SK-N-DZ (cell line): ENCODE data around the gene AQR.

ENCODE experiments used
- DNase-seq: peaks from one replicate; pipeline ENCODE4 v3.0.0-alpha.2; 2015; ENCODE audit warnings: low spot score

The AQR gene

DNA sequence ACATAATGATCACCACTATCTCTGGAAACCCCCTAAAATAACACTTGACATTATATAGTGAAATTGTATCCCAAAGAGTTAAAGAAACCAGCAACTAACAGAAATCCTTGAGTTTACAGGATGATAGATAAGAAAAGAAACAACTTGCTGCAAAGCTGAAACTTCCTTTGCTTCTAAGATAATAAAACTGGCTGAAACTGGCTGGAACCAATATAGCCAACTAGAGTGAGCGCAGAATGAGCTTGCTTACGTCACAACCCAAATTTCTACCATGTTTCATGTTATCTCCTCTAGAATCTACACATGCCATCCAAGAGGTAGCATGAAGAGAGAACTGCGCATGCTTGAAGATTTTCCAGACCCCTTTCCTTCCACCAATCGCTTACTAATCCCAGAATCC is 90.4 kb downstream of the AQR start:
- DNase-seq: no peak

DNA sequence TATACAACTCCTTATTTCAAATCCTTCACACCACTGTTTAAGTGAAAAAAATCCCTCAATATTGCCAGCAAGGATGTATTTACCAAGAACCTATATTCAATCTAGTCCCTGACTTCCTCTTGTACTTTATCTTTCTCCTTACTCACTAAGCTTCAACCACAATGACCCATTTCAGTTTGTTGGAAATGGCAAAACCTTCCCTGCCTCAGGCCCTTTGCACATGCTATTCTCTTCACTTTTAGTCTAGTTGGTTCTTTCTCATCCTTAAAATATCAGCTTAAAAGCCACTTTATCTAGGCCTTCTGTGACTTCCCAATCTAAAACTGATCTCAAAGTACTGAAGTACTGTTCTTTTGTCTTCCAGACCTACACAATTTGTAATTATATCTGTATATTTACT is 92.9 kb downstream of the AQR start:
- no peak for DNase-seq

DNA sequence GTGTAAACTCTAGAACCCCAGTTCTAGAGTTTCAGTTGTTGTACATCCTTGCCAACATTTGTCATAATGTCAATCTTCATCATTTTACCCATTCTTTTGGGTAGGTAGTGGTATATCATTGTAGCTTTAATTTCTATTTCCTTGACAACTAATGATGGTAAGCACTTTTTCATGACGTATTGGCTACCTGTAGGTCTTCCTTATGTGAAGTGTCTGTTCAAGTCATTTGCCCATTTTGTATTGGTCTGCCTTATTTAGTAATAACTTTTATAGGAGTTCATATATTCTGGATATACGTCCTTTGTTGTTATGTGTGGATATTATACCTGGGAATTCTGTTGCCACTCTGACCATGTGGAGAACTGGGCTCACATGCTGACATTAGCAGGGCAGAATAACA is 100.4 kb downstream of the AQR start:
- DNase-seq: no peak

DNA sequence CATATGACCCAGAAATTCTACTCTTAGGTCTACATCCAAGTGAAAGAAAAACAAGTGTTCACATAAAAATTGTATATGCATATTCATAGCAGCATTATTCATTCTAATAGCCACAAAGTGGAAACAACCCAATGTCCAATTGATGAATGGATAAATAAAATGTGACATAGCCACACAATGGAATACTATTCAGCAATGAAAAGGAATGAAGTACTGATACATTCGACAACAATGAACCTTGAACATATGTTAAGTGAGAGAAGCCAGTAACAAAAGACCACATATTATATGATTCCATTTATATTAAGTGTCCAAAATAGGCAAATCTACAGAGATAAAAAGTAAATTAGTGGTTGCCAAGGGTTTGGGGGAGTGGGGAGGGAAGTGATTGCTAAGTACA is 104.0 kb downstream of the AQR start:
- no peak for DNase-seq

DNA sequence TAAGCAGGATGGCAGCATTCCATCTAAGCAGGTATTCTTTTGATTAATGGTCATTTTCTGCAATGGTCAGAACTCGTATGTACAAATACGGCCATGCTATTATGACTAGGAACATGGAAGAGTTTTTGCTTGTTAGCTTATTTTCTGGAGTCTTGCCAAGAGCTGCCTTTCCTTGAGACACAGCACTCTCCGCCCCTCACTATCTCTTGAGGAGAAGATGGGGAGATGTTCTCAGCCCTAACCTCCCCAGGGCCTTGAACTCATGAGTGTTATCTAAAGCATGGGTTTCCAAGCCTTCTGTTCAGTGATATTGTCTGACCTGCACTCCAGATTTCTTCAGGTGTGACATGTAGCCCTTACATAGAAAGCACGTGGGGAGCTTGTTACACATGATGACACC is 108.3 kb downstream of the AQR start:
- no peak for DNase-seq

DNA sequence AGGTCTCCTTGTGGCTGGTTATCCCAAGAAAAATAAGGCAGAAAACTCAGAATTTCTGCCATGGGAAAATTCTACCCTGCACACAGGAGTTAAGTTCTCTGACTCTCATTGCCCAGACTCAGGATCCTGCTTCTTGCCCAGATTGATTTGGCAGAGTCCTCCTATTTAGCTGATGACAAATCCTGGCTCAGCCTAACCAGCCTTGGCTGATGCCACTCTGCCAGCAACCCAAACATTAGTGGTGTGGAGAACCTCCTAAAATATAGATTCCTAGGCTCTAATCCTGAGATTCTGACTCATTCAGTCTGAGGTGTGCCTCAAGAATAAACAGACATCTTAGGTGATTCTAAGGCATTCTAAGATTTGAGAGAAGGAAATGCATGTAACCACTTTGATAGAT is 113.6 kb downstream of the AQR start:
- no peak for DNase-seq

DNA sequence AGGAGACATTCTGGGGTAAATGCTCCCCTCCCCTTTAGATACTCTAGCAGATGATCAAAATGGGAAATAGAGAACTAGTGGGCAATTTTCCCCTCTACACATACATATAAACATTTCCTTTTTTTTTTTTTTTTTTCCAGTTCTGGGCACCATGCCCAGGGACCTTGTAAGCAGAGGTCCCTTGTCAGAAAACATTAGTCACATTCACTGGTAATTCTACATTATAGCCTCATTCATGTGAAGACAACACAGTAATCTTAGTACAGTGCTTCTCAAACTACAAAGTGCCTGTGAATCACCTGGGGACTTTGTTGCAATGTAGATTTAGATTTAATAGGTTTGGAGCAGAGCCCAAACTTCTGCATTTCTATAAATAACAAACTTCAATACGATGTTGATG is 114.1 kb downstream of the AQR start:
- no peak for DNase-seq

GRCh38 chr15:34854232-34854631 is 115.3 kb downstream of the AQR start:
- DNase-seq: no peak

DNA sequence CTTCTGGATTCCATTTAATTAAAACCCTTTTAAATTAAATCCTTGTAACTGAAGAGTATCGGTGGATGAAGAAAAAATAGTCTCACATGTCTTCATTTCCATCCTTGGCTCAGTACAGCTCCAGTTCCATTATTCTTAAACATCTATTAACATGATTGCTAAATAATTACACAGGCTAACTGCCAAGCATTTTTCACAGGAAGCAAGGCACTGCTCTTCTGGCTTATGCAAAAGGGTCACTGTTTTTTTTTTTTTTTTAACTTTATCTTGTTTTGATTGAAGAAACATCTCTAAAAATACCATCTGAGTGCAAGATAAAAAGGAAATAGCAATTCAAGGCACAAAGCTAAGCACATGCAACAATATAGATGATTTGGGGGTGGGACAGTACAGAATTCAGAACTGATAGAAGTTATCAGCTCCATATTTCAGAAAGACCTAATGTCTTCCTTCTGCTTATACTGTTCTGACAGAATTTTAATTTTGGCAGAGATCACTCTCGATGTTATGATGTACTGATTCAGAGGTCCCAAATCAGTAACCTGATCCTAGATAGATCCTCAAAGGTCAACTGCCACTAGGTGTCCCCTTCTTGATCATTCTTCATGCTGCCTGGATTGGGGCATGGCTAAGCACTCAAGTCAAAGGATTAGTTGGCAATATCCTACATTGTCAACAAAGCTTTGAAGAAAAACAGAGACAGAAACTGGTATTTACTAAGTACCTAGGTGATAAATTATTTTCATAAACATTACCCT is 116.4 kb downstream of the AQR start:
- no peak for DNase-seq

DNA sequence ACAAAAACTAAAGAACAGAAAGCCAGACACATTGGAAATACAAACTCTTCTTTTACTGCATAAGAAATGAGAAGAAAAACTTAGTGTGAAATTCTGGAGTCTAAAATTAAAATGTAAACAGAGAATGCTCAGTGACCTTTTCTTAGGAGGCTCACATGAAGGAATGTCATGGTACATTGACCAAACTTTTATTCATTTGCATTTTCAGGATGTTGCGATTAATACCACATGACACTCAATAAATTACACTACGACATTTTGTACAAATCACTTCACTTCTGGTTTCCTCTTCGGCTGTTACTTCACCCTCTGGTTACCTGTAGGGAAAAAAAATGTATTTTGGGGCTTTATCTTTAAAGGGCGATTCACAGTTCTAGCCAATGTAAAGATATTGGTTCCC is 117.8 kb downstream of the AQR start:
- no peak for DNase-seq

GRCh38 chr15:34851007-34851406 is 118.5 kb downstream of the AQR start:
- DNase-seq: no peak

GRCh38 chr15:34850121-34850520 is 119.4 kb downstream of the AQR start:
- DNase-seq: no peak

- no peak for DNase-seq
These were observed 120.1 kb downstream of the AQR start for GRCh38 chr15:34849364-34849959.

GRCh38 chr15:34847598-34847997 is 121.9 kb downstream of the AQR start:
- no peak for DNase-seq

DNA sequence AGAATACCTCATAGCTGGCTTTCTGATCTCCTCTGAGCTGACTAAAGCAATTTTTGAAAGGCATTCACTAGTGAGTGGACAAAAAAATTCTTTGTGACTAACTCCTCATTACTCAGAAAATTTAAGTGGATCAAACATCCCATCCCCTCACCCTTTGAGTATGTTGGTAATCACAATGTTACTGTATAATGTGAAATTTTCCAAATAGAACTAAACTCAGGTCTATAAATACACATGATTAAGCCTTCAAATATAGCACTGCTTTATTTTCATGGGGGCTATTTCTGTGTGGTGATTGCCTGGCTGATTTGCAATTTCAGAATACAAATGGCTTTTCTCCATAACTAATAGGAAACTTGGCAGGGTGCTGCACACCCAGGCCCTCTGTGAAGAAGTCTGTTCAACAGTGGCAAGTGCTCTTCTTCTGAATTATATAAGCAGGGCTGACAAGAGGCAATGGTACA is 128.2 kb downstream of the AQR start:
- no peak for DNase-seq

DNA sequence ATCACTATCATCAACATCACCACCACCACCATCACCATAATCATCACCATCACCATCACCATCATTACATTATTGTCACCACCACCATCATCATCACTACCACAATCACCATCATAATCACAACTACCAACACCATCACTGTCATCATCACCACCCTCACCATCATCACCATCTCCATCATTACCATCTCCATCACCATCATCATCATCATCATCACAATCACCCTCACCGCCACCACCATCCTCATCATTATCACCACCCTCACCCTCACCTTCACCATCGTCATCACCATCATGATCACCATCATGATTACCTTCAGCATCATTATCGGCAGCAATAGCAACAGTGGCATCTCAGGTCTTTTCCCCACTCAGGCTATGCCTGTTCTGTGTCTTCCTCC is 131.3 kb downstream of the AQR start:
- no peak for DNase-seq

DNA sequence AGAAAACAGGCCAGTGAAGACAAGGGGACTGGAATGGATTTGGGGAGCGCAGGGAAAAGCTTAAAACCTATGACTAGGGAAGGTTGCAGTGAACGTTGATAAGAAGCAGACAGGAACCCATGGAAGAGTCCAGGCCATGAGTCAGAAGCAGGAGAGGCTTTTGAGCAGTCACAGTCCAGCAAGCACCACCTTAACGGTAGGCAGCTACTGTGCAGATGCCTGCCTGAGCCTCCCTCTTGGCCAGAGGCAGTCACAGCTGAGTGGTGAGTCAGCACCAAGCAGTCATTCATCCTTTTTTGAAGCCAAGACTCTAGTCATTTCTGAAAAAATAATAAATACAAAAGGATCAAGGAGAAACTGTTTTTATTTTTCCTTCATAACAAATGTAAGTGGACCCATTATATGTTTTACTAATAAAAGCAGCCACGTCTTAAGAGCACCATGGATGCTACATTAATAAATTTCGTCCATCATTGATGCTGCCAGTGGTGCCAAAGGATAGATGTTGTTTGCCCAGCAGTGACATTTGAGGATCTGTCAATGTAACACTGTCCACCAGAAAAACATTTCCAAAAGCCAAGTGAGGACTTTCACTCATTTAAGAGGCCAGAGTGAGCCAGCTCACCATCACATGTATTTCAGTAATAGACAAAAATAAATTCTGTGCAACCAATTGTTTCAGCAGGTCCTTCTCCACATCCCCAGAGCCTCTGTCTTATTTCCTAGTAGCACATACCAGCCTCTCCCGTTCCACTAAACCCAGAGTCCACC is 132.1 kb downstream of the AQR start:
- no peak for DNase-seq

GRCh38 chr15:34828145-34828911 is 141.2 kb downstream of the AQR start:
- DNase-seq: no peak

DNA sequence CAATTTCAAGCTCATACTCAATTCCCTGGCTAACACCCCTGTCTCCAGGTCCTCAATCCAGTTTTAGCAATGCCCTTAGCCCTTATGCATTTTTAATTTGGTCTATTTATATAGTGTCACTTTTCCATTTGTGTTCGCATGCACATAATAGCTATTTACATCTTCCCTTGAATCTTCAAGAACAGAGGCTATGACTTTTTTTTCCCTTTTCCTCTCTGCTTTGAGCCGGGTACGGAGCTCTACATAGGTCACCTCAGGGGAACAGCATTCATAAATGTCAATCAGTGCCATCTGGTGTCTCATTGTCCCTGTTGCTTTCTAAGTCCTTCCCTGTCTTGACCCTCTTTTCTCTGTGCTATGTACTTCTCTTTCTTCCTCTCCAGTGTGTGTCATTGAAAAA is 147.7 kb downstream of the AQR start:
- no peak for DNase-seq

GRCh38 chr15:34820110-34820509 is 149.4 kb downstream of the AQR start:
- DNase-seq: no peak

DNA sequence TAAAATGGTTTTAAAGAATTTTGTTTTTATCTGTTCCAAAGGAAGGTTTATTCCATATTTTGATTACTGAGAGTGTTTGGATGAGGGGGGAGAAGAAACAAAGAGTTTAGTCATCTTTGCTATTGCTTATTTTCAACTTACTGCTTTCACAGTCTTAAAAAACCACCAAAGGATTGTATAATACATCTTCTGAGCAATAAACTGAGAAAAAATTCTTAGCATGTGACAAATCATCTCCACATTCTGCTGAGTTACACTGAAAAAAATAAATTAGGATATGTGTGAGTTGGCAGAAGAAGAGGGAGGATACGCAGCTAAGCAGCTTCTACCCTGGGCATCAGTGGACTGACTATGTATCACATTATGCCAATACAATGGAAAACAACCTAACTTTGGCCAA is 151.0 kb downstream of the AQR start:
- no peak for DNase-seq

GRCh38 chr15:34815836-34816235 is 153.7 kb downstream of the AQR start:
- no peak for DNase-seq
